ENCODE results near the gene MLEC. TPM values are rescaled to one million over a fixed set of nuclear protein-coding genes. Genes with fewer than 3 reads are reported as not detected.

MLEC gene
- total RNA-seq, 2 experiments from 2014 or later: 79.2 to 79.4 TPM

- Mint-ChIP-seq H3K36me3 (ENCODE audit: low read depth) (peaks cover 24% of the 10 kb centered on the region), H3K27ac (no peak overlapping the region), H3K27me3 (no peaks in the 10 kb centered on the region), H3K4me3 (peak overlapping the region; percentile 88), H3K4me1 (ENCODE audit: low read depth) (peaks cover 11% of the 10 kb centered on the region), H3K9me3 (no peaks in the 10 kb centered on the region)
- DNase-seq: no peak
- no peak for ATAC-seq
- ChIA-PET POLR2A (interaction anchor here (0.6 to 1.4 kb wide), 2 partner anchors 14 to 247 kb away, joined by 3 read pairs; no protein-coding TSS in a partner anchor), CTCF (interaction anchor here (0.9 to 1.5 kb wide), 7 partner anchors 10 to 247 kb away, joined by 3 to 7 read pairs (median 4); no protein-coding TSS in a partner anchor)
- TF ChIP-seq CTCF (IDR thresholded peaks at IDR 0.05): no peak
- intact Hi-C loops (cut with micrococcal nuclease): no loop called here
These were observed 37.8 kb downstream of the MLEC start for GRCh38 chr12:120724720-120725119.

GRCh38 chr12:120725151-120725658 is 38.3 kb downstream of the MLEC start:
- Mint-ChIP-seq H3K36me3 (ENCODE audit: low read depth) (peaks cover 20% of the 10 kb centered on the region), H3K9me3 (no peaks in the 10 kb centered on the region), H3K27ac (no peak overlapping the region), H3K27me3 (no peaks in the 10 kb centered on the region), H3K4me1 (ENCODE audit: low read depth) (peaks cover 11% of the 10 kb centered on the region), H3K4me3 (peak overlapping the region; percentile 88)
- DNase-seq (no peak), ATAC-seq (no peak)
- intact Hi-C loops (cut with micrococcal nuclease): no loop called here
- ChIA-PET POLR2A (interaction anchor here (0.6 to 1.4 kb wide), 2 partner anchors 14 to 247 kb away, joined by 3 read pairs; no protein-coding TSS in a partner anchor), CTCF (interaction anchor here (0.9 to 1.5 kb wide), 7 partner anchors 10 to 247 kb away, joined by 3 to 7 read pairs (median 4); no protein-coding TSS in a partner anchor)
- TF ChIP-seq CTCF (IDR thresholded peaks at IDR 0.05): no peak

- ChIA-PET CTCF (interaction anchor here (0.9 to 1.5 kb wide), 6 partner anchors 11 to 246 kb away, joined by 4 to 7 read pairs (median 4); no protein-coding TSS in a partner anchor), POLR2A (interaction anchor here (0.6 to 1.4 kb wide), 4 partner anchors 15 to 420 kb away, joined by 3 read pairs; partner anchors contain the start of gene UNC119B)
- H3K4me3 Mint-ChIP-seq: peak within 1 kb of the TSS; percentile 88
- TF ChIP-seq CTCF (IDR thresholded peaks at IDR 0.05): no peak
- DNase-seq: peak; percentile 92
- H3K27ac Mint-ChIP-seq: peak within 1 kb of the TSS; percentile 68
- H3K4me1 Mint-ChIP-seq (ENCODE audit: low read depth): peaks cover 11% of the 10 kb centered on the region
- intact Hi-C loops (cut with micrococcal nuclease): no loop called here
- ATAC-seq: peak; percentile 100
- peaks cover 19% of the 10 kb centered on the region for H3K36me3 Mint-ChIP-seq (ENCODE audit: low read depth)
- H3K9me3 Mint-ChIP-seq: no peaks in the 10 kb centered on the region
- H3K27me3 Mint-ChIP-seq: no peaks in the 10 kb centered on the region
These were observed 38.9 kb downstream of the MLEC start, which contains the start of gene ACADS for GRCh38 chr12:120725659-120726509. Gene ACADS (plus strand): TSS chr12:120725826. CDS start chr12:120725886, 60 bp downstream.

DNA sequence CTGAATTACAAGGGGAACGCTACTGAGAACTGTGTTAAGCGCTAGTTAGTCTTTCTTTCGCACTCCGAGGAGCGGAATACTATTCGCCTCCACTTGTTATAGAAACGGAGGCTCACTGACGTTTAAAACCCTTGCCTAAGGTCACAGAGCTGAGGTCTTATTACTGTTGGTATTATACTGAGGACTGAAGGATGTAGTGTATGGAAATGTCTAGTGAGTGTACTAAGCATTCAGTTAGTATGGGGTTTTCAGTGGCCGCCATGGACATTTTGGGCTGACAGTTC is 39.5 kb downstream of the MLEC start:
- peak overlapping the region; percentile 68 for H3K27ac Mint-ChIP-seq
- POLR2A ChIA-PET: interaction anchor here (1.0 to 1.3 kb wide), 2 partner anchors 16 to 420 kb away, joined by 3 read pairs; partner anchors contain the start of gene UNC119B
- TF ChIP-seq CTCF (IDR thresholded peaks at IDR 0.05): no peak
- peaks cover 11% of the 10 kb centered on the region for H3K4me1 Mint-ChIP-seq (ENCODE audit: low read depth)
- peak overlapping the region; percentile 88 for H3K4me3 Mint-ChIP-seq
- ATAC-seq (no peak), DNase-seq (no peak)
- CTCF ChIA-PET: no interaction called here
- peaks cover 14% of the 10 kb centered on the region for H3K36me3 Mint-ChIP-seq (ENCODE audit: low read depth)
- H3K27me3 Mint-ChIP-seq: no peaks in the 10 kb centered on the region
- intact Hi-C loops (cut with micrococcal nuclease): no loop called here
- H3K9me3 Mint-ChIP-seq: no peaks in the 10 kb centered on the region

Data from activated CD8-positive, alpha-beta T cell treated with anti-CD3 and anti-CD28 coated beads for 36 hours (primary cell).